ENCODE data around the gene FKBP3.

The FKBP3 gene

DNA sequence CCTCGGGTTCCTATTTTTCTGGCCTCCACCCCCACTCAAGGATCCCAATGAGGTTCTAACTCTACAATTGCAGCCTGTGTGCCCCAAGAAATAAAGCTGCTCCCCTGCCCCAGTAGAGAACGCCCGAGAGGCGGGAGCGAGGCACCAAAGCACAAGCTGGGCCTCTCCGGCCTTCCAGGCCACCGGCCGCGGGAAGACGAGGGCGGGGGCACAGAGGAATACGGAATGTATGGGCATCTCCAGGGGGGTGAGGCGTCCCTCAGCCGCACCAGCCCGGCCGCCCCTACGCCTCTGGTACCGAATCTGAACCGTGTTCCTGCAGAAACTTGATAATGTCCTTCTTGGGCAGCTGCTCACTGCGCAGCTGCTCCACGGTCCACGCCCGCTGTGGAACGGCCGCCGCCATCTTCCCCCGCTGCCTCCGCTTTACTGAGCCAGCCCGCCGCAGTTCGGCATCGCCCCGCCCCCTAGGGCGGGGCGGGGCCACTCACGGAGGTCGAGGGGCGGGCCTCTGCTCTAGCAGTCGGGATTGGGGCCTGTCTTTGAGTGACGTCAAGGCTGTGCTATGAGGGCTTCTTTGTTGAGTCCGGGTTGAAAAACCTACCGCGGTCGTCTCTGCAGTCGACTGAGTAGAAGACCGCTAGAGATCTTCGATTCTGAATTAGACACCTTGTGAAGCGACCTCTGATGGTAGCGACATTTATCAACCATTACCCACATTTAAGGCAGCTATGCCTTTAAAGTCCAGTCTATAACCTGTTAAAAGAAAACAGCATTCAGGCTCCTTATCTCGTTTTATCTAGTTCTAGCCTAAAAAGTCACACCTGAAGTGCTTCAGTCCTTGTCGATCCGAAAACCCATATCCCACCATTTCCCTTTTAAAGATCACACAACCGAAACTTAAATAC is at the start of gene FKBP3:
Gene FKBP3, minus strand, starts transcription at position 431 of the 908 bp plus-strand sequence. Its CDS starts 25 bp downstream, at position 406.
- H3K4me3 ChIP-seq (ENCODE audit: low read depth, low read length) = peak within 1 kb of the TSS; percentile 96
- peak; percentile 98 for DNase-seq (ENCODE audit: low read depth)
- peak; percentile 68 for TF ChIP-seq POLR2A (IDR thresholded peaks at IDR 0.05; ENCODE audit: extremely low read depth, insufficient read length)
- TF ChIP-seq MYC (IDR thresholded peaks at IDR 0.05; ENCODE audit: low read depth, low read length) = peak; percentile 41; the same call in 1 of the 2 replicates
- TF ChIP-seq, protein P1, sequence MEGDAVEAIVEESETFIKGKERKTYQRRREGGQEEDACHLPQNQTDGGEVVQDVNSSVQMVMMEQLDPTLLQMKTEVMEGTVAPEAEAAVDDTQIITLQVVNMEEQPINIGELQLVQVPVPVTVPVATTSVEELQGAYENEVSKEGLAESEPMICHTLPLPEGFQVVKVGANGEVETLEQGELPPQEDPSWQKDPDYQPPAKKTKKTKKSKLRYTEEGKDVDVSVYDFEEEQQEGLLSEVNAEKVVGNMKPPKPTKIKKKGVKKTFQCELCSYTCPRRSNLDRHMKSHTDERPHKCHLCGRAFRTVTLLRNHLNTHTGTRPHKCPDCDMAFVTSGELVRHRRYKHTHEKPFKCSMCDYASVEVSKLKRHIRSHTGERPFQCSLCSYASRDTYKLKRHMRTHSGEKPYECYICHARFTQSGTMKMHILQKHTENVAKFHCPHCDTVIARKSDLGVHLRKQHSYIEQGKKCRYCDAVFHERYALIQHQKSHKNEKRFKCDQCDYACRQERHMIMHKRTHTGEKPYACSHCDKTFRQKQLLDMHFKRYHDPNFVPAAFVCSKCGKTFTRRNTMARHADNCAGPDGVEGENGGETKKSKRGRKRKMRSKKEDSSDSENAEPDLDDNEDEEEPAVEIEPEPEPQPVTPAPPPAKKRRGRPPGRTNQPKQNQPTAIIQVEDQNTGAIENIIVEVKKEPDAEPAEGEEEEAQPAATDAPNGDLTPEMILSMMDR (IDR thresholded peaks at IDR 0.05; ENCODE audit: low read depth, low read length) = peak; percentile 13
- TF ChIP-seq, protein P2, sequence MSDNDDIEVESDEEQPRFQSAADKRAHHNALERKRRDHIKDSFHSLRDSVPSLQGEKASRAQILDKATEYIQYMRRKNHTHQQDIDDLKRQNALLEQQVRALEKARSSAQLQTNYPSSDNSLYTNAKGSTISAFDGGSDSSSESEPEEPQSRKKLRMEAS (IDR thresholded peaks at IDR 0.05; ENCODE audit: low read depth, low read length) = no peak; the same call in 1 of the 2 replicates

DNA sequence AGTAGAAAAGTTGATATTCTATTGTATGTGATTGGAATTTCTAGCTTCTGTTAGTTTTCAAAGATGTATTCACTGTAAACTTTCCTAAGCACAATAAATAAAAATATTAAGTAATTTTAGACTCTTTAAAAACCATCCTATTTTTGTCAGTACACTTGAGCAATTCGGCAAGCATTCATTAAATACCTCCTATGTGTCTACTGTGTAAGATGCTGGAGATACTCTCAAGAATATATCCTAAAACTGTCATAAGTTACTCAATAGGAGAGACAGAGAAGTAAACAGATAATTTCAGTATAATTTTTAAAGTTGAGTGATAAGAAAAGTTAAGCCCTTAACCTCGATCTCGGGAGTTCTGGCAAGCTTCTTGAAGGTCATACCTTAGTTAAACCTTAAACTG is 47.5 kb upstream of the FKBP3 start:
- H3K4me3 ChIP-seq (ENCODE audit: low read depth, low read length) = no peak overlapping the region
- no peak for DNase-seq (ENCODE audit: low read depth)
- TF ChIP-seq, protein P2 (IDR thresholded peaks at IDR 0.05; ENCODE audit: low read depth, low read length) = no peak
- TF ChIP-seq POLR2A (IDR thresholded peaks at IDR 0.05; ENCODE audit: extremely low read depth, insufficient read length) = no peak
- no peak for TF ChIP-seq MYC (IDR thresholded peaks at IDR 0.05; ENCODE audit: low read depth, low read length)
- TF ChIP-seq, protein P1 (IDR thresholded peaks at IDR 0.05; ENCODE audit: low read depth, low read length) = no peak

DNA sequence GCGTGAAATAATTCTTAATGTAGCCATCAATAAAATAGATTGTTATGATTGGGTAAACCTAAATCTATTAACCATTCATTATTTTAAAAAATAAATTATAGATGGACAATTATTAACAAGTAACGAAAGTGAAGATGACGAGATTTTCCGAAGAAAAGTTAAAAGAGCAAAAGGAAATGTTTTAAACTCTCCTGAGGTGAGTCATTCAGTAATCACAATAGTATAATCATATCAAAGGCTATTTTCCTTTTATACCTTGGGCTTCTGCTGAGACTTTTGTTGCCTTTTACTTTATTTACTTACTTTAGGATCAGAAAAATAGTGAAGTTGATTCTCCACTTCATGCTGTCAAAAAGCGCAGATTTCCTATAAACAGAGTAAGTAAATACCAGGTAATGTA is 47.0 kb upstream of the FKBP3 start:
- DNase-seq (ENCODE audit: low read depth) = no peak
- no peak for TF ChIP-seq MYC (IDR thresholded peaks at IDR 0.05; ENCODE audit: low read depth, low read length)
- TF ChIP-seq, protein P1 (IDR thresholded peaks at IDR 0.05; ENCODE audit: low read depth, low read length) = no peak
- TF ChIP-seq, protein P2 (IDR thresholded peaks at IDR 0.05; ENCODE audit: low read depth, low read length) = no peak
- no peak for TF ChIP-seq POLR2A (IDR thresholded peaks at IDR 0.05; ENCODE audit: extremely low read depth, insufficient read length)
- no peak overlapping the region for H3K4me3 ChIP-seq (ENCODE audit: low read depth, low read length)

DNA sequence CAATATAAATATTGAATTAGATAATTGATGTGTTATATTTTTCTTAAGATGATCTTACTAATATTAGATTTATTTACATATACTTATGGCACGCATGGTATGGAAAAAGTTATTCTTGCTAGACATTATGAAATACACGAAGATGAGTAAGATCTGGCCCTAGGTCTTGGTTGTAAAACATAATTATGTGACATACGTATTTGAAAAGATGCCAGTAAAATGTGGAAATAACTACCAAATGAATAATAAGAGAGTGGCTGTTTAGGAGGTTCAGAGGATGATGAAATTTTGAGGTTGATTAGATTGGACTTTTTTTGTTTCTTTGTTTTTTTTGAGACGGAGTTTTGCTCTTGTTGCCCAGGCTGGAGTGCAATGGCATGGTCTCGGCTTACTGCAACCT is 42.8 kb upstream of the FKBP3 start:
- DNase-seq (ENCODE audit: low read depth) = peak; percentile 51
- H3K4me3 ChIP-seq (ENCODE audit: low read depth, low read length) = no peak overlapping the region
- TF ChIP-seq, protein P1 (IDR thresholded peaks at IDR 0.05; ENCODE audit: low read depth, low read length) = no peak
- TF ChIP-seq MYC (IDR thresholded peaks at IDR 0.05; ENCODE audit: low read depth, low read length) (no peak), POLR2A (IDR thresholded peaks at IDR 0.05; ENCODE audit: extremely low read depth, insufficient read length) (no peak)
- TF ChIP-seq, protein P2 (IDR thresholded peaks at IDR 0.05; ENCODE audit: low read depth, low read length) = no peak

DNA sequence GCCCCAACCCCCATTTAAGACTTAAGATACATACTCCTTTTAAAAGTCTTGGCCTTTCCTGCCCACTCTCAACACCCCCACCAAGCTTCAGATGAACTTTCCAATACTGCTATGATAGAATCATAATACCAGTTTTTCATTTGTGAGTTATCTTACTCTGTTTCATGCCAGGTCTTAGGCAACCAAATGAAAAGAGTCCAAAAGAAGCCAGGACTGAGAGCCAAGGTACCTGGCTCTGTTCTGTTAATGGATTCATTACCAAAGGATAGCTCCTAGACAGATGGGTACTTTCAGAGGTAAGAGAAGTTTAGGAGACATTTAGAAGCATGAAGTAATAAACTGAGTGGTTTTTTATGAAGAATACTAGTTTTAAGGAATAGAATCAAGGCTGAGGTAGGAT is 35.6 kb upstream of the FKBP3 start:
- no peak for DNase-seq (ENCODE audit: low read depth)
- TF ChIP-seq, protein P1 (IDR thresholded peaks at IDR 0.05; ENCODE audit: low read depth, low read length) = no peak
- TF ChIP-seq, protein P2 (IDR thresholded peaks at IDR 0.05; ENCODE audit: low read depth, low read length) = no peak
- TF ChIP-seq POLR2A (IDR thresholded peaks at IDR 0.05; ENCODE audit: extremely low read depth, insufficient read length) (no peak), MYC (IDR thresholded peaks at IDR 0.05; ENCODE audit: low read depth, low read length) (no peak)
- H3K4me3 ChIP-seq (ENCODE audit: low read depth, low read length) = no peak overlapping the region

Data from NB4 (cell line).